NB4 (cell line): ENCODE data around the gene RHBDF1.
A peak's percentile ranks its signal among the peaks of the same experiment; 100 is the strongest.

Experiments used
- DNase-seq: peaks from one replicate; pipeline ENCODE4 v3.0.0; 2010; ENCODE audit warnings: low read depth
- H3K4me3 ChIP-seq: one replicate; pipeline ENCODE4 v1.5.1; 2011; ENCODE audit warnings: mild to moderate bottlenecking, low read depth, low read length, moderate library complexity
- CTCF ChIP-seq: IDR thresholded peaks from one replicate; pipeline ENCODE4 v1.5.1; 2012; ENCODE audit warnings: low read depth, low read length
- MAX ChIP-seq: IDR thresholded peaks from 2 replicates; pipeline ENCODE4 v1.6.1; 2011; ENCODE audit warnings: low read depth, low read length
- MYC ChIP-seq: IDR thresholded peaks from 2 replicates; pipeline ENCODE4 v1.6.1; 2011; ENCODE audit warnings: low read depth, low read length
- POLR2A ChIP-seq: IDR thresholded peaks from 2 replicates; pipeline ENCODE4 v1.6.1; 2011; ENCODE audit warnings: mild to moderate bottlenecking; ENCODE audit not compliant: insufficient read length; ENCODE audit errors: extremely low read depth

RHBDF1 gene

GRCh38 chr16:67183-67791 lies 5.1 kb downstream of the RHBDF1 start:
- H3K4me3 ChIP-seq: no peak overlapping the region
- no peak for TF ChIP-seq POLR2A
- no peak for TF ChIP-seq CTCF
- no peak for TF ChIP-seq MAX
- TF ChIP-seq MYC: no peak
- DNase-seq: no peak

GRCh38 chr16:66309-67182 lies 5.9 kb downstream of the RHBDF1 start:
- DNase-seq: no peak
- no peak overlapping the region for H3K4me3 ChIP-seq
- no peak for TF ChIP-seq CTCF
- TF ChIP-seq POLR2A: no peak
- TF ChIP-seq MAX: no peak
- TF ChIP-seq MYC: no peak

- TF ChIP-seq POLR2A (no peak), MYC (0 out of 2 replicates have a peak, but pooled peaks have one; percentile 43), CTCF (peak; percentile 87), MAX (0 out of 2 replicates have a peak, but pooled peaks have one; percentile 23)
- DNase-seq: peak; percentile 75
- no peak overlapping the region for H3K4me3 ChIP-seq
Observed at GRCh38 chr16:65745-66144, 6.7 kb downstream of the RHBDF1 start.

DNA sequence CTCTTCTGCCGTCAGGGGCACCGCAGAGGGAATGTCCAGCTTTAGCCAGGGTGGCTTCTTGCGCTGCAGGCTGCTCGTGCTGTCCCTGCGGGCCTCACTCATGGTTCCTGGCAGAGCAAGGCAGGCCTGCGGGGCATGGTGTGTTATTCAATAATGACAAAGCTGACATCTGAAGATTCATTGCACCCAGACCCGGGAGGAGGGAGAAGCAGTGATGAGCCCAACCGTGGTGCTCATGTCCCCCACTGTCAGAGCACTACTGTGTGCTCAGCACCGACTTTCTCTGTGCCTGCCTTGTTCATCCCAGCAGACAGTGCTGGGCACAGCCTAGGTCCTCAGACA lies 7.5 kb downstream of the RHBDF1 start:
- no peak for DNase-seq
- no peak overlapping the region for H3K4me3 ChIP-seq
- TF ChIP-seq POLR2A (no peak), CTCF (no peak), MYC (no peak), MAX (no peak)

DNA sequence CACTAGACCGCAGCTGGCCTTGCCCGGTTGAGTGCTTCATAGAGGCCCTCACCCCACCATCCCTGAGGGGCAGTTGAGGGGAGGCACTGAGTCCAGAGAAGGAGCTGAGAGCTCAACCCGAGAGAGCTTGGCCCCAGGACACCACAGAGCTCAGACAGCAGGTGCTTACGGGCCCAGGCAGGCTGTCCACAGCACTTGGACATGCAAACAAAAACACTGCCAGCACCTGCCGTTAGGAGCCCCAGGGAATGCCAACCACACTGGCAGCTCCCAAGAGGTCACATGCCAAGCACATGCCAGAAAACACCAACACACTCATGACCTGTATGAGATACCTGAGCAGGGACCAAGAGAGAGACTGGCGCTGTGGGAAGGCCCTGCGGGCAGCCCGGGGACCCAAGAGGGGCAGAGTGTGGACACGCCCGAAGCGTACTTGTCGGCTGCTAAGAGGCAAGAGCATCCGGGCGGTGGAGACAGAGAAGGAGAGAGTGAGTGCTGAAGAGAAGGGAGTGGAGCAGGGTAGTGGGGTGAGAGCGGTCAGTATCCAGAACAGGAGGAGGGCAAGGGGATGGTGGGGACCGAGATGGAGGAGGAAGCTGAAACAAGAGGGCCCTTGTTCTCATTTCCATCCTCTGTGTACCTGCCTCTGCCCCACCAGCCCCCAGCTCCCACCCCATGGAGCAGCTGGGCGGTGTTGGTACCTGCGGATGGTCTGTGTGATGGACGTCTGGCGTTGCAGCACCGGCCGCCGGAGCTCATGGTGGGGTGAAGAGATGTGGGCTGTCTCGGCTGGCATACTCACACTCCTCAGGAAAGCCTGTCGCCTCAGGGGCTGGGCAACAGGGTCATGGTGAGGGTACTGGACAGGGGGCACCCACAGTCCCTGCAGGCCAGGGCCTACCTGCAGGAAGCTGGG lies 8.2 kb downstream of the RHBDF1 start:
- DNase-seq: no peak
- TF ChIP-seq MAX (no peak), CTCF (no peak), MYC (no peak), POLR2A (no peak)
- H3K4me3 ChIP-seq: no peak overlapping the region
